D721Med (cell line): Measurements from ENCODE around the gene ENPP1.

ENCODE experiments used
- DNase-seq: peaks from one replicate; pipeline ENCODE4 v3.0.0; 2011; ENCODE audit warnings: low spot score; ENCODE audit not compliant: insufficient read length
- FAIRE-seq: peaks from 2 replicates; lab custom pipeline; 2011; peaks lifted over from hg19 to GRCh38; lab: Jason Lieb, UNC
- CTCF ChIP-seq: IDR thresholded peaks from 2 replicates; pipeline ENCODE4 v1.5.1; 2012; ENCODE audit warnings: mild to moderate bottlenecking, control low read depth; ENCODE audit not compliant: insufficient read depth; ENCODE audit errors: missing control alignments

ENPP1 gene

GRCh38 chr6:131825946-131826345 lies 18.1 kb downstream of the ENPP1 start:
- TF ChIP-seq CTCF, result no peak
- no peak for FAIRE-seq
- DNase-seq, result no peak

DNA sequence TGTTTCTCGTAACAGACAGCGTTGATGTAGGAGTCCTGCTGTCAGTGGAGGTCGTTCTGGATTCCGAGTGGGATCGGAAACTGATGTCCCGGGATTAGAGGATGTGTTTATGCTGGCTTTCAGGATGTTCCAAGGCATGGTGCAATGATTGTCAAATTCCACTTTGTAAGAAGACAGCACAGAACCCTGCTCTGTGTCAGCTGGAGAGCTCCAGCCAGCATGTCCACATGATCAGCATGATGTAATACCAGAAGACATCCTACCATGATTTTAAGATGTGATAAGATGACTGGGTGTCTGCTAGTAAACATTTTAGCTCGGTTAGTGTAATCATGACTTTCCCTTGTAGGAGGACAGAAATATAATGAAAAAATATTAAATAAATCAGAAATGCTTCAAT lies 20.3 kb downstream of the ENPP1 start:
- TF ChIP-seq CTCF, result no peak
- no peak for DNase-seq
- FAIRE-seq, result no peak

GRCh38 chr6:131828951-131829350 lies 21.1 kb downstream of the ENPP1 start:
- FAIRE-seq, result no peak
- no peak for DNase-seq
- no peak for TF ChIP-seq CTCF

DNA sequence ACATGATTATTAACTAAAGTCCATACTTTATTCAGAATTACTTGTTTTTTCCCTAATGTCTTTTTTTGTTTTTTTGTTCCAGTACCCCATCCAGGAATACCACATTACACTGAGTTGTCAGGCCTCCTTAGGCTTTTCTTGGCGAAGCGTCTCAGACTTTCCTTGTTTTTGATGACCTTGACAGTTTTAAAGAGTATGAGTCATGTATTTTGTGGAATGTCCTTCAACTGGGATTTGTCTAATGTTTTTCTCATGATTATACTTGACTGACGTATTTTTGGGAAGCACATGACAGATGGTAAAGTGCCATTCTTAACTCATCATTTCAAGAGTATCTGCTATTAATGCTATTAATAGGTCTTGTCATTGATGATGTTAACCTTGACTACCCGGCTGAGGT lies 23.6 kb downstream of the ENPP1 start:
- no peak for FAIRE-seq

DNA sequence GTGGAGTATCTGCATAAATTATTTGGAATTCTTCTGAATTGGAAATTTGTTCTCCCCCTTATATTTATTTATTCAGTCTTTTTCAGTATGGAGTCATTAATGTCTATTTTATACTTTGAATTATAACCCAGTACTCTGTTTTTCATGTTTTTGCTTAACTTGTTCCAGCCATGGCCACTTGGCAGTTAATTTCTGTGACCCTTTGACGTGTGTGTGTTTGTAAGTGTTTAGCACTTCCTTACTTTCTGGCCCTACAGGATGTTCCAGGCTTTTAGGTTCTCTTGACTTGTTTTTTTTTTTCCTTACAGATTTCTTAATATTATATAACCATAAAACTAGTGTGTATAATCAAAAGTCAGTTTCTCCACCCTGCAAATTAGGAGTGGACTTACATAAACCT lies 24.1 kb downstream of the ENPP1 start:
- FAIRE-seq (no peak), DNase-seq (no peak)
- no peak for TF ChIP-seq CTCF

More for the DNA sequence above, 23.6 kb downstream of the ENPP1 start:
- no peak for TF ChIP-seq CTCF
- DNase-seq, result no peak

DNA sequence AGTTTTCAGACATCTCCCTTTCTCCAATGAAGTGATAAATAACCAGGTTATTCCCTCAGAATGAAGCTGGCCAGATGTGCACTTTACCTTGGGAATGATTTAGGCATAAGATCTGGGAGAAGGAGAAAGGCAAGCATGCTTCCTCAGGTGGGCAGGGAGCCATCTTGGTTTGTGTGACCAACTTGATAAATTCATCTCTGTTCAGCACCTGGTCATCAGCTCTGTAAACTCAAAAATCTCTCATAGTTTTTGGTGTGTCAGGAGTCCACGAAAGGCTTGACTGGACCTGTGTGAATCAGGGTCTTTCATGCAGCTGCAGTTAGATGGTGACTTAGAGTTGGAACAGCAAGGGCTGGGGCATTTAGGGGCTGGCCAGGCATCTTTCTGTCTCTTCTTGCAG lies 24.5 kb downstream of the ENPP1 start:
- DNase-seq (no peak), FAIRE-seq (no peak)
- no peak for TF ChIP-seq CTCF

DNA sequence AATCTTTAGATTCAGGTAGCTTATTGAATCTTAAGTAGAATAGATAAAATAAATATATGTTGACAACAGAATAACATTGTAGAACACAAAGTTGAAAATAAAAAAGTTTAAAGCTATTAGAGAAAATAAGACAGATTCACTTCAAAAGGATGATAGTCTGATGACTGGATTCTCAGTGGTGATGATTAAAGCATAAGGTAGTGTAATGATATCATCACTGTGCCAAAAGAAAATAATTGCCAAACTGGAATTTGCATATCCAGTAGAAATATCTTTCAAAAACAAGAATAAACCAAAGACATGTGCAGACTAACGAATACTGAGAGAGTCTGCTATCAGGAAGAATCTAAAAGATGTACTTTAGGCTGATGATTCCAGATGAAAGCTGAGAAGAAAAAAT lies 30.2 kb downstream of the ENPP1 start:
- no peak for TF ChIP-seq CTCF
- FAIRE-seq, result no peak
- DNase-seq, result no peak
